GM20000 (cell line): Measurements from ENCODE around the gene F12.
"Not testable (repeated sequence)": the region's sequence is repeated elsewhere in the genome, so short reads cannot be mapped to it uniquely, and the experiment has no call there.

Experiments
- DNase-seq: peaks from one replicate; pipeline ENCODE4 v3.0.0; 2012; ENCODE audit warnings: low spot score
- TF ChIP-seq, protein P1 (sequence below): IDR thresholded peaks from 2 replicates; pipeline ENCODE4 v1.5.1; 2012; ENCODE audit warnings: mild to moderate bottlenecking, control low read depth; ENCODE audit errors: extremely low read depth, missing control alignments

F12 gene

DNA sequence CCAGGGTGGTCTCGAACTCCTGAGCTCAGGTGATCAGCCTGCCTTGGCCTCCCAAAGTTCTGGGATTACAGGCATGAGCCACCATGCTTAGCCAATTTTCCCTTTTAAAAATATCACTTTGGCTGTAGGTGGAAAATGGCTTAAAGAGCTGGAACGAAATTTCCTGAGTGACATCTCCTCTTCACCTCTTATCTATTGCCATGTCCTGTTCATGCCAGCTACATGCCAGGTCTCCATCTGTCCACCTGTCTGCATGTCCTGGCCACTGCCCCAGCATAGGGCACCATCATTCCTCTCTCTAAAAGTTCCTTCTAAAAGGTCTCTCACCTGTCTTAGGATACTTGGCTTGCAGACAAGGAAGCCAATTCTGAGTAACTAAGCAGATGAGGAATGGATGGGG, 14.3 kb upstream of the F12 start:
- TF ChIP-seq, protein P1, sequence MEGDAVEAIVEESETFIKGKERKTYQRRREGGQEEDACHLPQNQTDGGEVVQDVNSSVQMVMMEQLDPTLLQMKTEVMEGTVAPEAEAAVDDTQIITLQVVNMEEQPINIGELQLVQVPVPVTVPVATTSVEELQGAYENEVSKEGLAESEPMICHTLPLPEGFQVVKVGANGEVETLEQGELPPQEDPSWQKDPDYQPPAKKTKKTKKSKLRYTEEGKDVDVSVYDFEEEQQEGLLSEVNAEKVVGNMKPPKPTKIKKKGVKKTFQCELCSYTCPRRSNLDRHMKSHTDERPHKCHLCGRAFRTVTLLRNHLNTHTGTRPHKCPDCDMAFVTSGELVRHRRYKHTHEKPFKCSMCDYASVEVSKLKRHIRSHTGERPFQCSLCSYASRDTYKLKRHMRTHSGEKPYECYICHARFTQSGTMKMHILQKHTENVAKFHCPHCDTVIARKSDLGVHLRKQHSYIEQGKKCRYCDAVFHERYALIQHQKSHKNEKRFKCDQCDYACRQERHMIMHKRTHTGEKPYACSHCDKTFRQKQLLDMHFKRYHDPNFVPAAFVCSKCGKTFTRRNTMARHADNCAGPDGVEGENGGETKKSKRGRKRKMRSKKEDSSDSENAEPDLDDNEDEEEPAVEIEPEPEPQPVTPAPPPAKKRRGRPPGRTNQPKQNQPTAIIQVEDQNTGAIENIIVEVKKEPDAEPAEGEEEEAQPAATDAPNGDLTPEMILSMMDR = no peak
- no peak for DNase-seq

DNA sequence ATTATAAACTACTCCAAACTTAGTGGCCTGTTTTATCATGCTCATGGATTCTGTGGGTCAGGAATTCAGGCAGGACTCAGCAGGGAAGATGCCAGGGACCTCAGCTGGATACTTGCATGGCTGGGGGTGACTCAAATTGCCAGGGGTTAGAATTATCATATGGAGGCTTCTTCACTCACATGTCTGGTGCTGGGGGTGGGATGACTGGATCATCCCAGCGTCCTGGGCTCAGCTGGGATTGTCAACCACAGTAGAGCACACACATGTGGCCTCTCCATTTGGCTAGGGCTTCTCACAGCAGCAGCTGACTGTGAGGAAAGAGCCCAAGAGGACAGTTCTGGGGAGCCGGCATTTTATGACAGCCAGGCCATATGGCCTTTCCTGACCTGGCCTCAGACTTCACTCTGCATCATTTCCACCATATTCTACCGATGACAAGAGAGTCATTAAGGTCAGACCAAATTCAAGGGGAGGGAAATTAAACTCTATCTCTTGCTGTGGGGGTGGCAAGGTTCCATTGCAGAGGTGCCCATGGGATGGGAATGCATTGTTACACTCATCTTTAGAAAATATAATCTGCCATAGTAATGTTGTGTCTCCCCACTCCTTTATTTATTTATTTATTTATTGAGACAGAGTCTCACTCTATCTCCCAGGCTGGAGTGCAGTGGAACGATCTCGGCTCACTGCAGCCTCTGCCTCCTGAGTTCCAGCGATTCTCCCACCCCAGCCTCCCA, 11.9 kb upstream of the F12 start:
- DNase-seq = no peak
- TF ChIP-seq, protein P1 = no peak

DNA sequence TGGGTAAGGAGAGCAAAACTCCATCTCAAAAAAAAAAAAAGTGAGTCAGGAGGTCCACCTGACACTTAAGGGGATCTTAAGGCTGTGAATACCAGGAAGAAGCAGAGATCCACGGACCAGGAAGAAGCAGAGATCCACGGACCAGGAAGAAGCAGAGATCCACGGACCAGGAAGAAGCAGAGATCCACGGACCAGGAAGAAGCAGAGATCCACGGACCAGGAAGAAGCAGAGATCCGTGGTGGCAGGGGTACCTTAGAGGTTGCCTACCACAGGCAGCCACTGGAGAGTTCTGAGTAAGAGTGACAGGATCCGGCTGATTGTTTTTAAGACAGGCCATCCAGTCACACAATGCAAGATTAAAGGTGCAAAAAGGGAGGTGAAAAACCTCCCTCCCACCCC, 11.1 kb upstream of the F12 start:
- DNase-seq = not testable (repeated sequence)

DNA sequence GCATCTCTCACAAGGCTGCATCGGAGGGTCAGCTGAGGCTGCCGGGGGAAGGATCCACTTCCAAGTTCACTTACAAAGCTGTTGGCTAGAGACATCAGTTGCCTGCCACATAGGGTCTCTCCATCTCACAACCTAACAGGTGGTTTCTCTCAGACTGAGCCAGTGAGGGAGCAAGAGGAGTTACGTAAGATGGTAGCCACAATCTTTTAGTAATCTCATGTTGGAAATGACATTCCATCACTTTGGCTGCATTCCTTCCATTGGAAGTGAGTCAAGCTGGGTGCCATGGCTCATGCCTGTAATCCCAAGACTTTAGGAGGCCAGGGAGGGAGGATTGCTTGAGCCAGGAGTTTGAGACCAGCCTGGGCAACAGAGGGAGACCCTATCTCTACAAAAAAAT, 9.7 kb upstream of the F12 start:
- DNase-seq = no peak
- TF ChIP-seq, protein P1 = no peak

DNA sequence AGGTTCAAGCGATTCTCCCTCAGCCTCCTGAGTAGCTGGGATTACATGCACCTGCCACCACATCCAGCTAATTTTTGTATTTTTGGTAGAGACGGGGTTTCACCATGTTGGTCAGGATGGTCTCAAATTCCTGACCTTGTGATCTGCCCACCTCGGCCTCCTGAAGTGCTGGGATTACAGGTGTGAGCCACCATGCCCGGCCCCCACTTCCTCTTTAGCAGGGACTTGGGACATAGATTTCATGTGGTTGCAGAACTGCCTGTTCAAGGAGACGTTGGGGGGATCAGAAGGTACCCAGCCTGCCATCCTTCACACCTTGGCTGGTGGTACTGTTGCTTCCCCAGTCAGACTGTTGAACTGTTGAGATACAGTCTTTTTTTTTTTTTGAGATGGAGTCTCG, 7.7 kb upstream of the F12 start:
- DNase-seq = not testable (repeated sequence)

DNA sequence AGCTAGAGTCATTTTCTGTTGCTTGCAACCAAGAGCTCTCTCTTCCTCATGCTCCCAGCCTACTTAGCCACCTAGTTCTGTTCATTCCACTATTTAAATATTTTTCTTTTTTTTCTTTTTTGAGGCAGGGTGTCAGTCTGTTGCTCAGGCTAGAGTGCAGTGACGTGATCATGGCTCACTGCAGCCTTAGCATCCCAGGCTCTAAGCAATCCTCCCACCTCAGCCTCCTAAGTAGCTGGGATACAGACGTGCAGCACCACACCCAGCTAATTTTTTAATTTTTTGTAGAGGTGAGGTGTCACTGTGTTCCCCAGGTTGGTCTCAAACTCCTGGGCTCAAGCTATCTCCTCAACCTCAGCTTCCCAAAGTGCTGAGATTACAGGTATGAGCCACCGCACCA, 5.1 kb upstream of the F12 start:
- DNase-seq = no peak
- TF ChIP-seq, protein P1 = no peak

DNA sequence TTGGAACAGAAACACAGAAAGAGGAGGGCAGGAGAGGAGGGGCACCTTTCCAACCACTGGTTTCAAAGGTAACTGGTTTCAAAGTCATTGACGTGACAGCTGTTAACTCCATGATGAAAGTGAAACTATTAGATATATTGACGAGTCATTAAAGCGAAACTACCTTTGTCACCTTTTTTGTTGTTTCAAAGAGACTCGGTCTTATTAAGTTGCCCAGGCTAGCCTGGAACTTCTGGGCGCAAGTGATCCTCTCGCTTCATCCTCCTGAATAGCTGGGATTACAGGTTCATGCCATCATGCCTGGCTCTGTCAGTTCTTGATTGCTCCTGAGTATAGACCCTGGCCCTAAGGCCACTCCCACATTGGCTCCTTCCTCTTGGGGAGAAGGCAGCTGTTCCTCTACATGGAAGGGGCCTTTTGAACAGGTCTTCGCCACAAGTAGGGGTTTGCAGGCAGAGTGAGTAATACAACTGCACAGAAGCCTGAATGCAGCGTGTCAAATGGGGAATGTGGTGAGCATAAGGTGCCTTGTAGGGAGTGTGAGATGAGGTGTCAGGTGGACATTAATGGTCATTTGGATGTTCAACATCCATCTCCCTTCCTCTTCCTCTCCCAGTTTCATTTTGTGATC, 3.4 kb upstream of the F12 start:
- TF ChIP-seq, protein P1 = no peak
- DNase-seq = peak; percentile 60

DNA sequence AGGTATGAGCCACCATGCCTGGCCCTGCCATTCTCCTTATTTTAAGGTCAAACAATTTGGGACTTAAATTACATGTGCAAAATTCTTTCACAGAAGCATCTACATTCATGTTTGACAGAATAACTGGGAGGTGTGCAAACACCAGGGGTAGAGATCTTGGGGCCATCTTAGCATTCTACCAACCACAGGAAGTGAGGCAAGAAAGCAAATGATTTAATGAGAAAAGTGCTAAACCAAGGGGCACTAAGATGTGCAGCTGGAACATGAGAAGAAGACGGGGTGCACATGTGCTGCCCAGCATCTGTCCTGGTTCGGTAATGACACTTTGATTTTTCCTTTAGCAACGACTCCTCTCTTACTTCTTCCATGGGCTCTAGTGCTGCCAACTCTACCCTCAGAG, 1.2 kb upstream of the F12 start:
- TF ChIP-seq, protein P1 = no peak
- DNase-seq = no peak
